GM21526 (cell line): ENCODE data around the gene B9D1.

ENCODE experiments used
- ATAC-seq: cut with Tn5 transposase; IDR thresholded peaks from one replicate; pipeline ENCODE4 v1.9.1; 2021; ENCODE audit warnings: moderate library complexity; ENCODE audit not compliant: unreplicated experiment, low FRiP score

Gene B9D1

DNA sequence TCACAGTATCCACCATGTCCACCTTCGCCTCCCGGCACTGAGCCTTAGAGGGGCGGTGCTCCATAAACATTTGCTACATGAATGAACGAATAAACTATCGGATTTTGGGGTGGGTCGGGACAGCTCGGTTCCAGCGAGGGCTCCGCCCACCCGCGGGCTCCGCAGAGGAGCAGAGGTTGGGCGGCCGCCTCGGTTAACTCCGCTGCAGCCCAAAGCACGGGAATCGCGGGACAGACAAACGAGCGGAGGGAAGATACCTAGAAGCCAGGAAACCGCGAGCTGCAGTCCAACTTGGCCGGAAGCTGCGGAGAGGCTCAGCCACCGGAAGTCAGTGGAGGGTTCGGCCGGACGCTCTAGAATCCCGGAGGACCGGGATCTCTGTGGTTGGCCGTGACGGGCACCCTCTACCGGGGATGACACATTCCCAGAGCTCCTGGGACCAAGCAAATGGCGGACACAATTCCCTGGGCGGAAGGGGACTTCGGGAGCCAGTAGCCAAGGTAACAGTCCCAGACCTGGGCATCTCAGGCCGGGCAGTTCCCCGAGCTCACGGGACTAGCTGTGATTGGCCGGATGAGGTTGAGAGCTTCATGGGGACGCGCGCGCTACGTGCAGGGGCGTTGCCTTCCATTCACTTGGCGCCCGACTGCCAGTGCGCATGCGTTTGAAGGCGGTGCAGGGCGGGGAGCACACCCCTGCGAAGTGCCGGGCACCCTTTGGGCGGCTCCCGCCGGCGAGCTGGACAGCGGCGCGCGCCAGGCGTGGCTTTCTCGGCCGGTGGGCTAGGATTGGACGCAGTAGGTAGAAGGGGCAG, 15.3 kb upstream of the B9D1 start:
- ATAC-seq = peak; percentile 87

GRCh38 chr17:19376811-19377210, 14.3 kb upstream of the B9D1 start:
- ATAC-seq = no peak

DNA sequence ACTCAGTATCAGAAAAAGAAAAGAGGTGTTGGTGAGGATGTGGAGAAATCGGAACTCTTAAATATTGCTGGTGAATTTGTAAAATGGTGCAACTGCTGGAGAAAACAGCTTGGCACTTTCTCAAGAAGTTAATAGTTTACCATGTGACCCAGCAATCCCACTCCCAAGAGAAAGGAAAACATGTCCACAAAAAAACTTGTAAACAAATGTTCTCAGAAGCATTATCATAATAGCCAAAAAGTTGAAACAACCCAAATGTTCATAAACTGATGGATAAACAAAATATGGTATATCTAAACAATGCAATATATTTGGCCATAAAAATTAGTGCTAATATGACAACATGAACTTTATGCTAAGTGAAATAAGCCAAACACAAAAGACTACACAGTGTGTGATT, 13.2 kb upstream of the B9D1 start:
- ATAC-seq = no peak

DNA sequence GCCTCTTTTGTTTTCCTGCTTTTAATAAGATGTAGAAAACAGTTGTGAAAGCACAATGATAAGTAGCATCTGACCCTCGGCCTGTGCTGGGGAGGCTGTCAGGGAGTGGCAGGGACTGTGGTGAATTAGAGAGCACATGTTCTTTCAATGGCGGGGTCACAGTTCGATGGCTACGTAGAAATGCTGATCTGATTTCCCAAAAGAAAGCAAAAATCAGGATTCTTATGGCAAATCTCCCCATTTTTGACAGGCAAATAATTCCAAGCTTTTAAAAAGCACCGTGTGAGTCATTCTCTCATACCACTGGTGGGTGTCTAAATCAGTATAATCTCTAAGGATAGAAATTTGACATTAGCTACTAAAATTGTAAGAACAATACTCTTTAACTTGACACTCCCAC, 11.6 kb upstream of the B9D1 start:
- ATAC-seq = no peak

GRCh38 chr17:19372866-19373504, 10.5 kb upstream of the B9D1 start:
- no peak for ATAC-seq

GRCh38 chr17:19372439-19372838, 9.9 kb upstream of the B9D1 start:
- no peak for ATAC-seq

DNA sequence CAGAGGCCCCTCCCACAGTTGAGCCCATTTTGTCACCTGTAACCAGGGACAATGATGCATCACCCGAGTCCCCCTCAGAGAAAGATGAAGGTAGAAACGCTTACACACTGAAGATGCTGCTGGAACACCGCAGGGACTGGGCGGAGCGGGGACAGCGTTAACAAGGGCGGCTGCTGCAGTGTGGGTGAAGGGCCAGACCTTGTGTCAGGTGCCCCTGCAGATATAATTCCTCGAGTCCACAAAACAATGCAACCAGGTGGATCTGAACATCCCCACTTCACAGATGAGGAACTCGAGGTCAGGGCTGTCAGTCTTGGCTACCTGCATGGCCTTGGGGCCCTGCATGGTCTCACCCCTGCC, 9.5 kb upstream of the B9D1 start:
- no peak for ATAC-seq

GRCh38 chr17:19371259-19372010, 8.9 kb upstream of the B9D1 start:
- ATAC-seq = no peak

GRCh38 chr17:19370493-19370960, 8.0 kb upstream of the B9D1 start:
- no peak for ATAC-seq

- no peak for ATAC-seq
Measured at GRCh38 chr17:19369846-19370492, 7.4 kb upstream of the B9D1 start.

DNA sequence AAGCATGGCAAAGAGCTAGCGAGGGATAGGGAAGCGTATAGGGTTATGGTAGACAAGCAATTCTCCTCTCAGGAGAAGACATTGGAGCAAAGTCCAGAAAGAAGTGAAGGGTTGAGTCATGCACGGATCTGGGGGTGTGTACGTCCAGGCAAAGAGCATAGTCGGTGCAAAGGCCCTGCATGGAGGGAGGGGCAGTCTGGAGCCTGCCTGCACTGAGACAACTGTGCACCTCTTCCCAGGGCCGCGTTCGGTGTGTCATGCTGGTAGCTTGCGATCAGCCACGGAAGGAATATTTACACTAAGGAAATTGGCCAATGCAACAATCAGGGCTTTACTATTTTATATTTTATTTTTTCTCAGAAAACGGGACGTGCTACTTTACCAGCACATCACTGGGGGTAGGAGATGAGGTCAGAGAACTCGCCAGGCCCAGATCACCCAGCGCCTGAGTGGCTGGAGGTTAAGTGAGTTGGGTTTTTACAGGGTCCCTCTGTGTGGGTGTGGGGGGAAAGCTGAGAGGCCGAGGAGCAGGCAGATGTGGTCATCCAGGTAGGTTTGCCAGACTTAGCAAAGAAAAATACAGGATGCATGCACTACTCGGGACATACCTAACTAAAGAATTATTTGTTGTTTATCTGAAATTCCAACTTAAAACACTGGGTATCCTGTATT, 6.7 kb upstream of the B9D1 start:
- ATAC-seq = no peak

- ATAC-seq = no peak
Measured at GRCh38 chr17:19368229-19368628, 5.7 kb upstream of the B9D1 start.

DNA sequence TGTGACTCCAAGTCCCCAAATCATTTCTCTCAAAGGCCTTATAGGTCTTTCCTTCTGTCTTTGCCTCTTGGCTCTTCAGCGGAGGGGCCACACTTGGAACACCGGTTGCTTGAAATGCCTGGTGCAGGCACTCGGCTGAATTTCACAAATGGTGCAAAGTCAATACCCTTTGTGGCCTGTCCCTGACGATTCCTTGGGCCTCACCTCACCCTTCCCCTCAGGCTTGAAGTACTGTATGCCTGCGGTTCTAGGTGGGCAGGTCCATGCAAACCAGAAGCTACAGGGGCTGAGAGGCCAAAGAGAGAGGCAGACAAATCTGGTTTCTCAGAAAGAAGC, 4.1 kb upstream of the B9D1 start:
- ATAC-seq = no peak

GRCh38 chr17:19365833-19366636, 3.5 kb upstream of the B9D1 start:
- no peak for ATAC-seq

GRCh38 chr17:19365499-19365817, 2.9 kb upstream of the B9D1 start:
- ATAC-seq = no peak

DNA sequence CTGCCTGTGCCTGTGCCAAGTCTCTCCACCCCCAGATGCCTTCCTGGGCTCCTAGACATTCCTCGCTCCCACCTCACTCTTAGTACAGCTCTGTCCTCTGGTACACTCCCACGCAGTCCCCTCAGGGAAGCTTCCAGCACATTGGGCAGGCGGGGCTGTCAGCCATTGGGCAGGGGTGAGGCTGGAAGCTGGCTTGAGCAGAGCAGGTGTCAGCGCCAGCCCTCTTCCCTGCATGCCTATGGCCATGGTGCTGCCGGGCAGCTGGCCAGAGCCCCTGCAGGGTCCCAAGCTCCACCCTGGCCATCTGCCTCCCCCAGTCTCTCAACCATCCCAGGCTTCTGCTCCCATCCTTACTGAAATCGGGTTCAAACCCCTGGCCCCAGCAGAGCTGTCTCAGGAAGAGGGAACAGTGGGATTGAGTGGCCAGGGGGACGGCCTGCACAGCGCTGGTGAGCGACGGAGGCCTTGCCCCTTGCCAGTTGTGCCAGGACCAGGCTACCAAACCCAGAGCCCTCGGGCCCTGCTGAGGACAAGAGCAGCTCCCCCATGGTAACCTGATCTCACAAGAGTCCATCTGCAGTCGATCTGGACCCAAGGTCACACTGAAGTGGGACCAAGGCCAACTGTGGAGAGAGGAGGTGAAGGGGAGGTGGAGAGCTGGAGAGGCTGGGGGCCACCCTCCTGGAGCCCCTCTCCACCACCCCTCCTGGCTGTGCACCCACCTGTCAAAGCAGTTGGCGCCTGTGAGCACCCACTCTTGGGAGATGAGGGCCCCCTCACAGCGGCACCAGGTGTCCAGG, 2.4 kb upstream of the B9D1 start:
- ATAC-seq = no peak

DNA sequence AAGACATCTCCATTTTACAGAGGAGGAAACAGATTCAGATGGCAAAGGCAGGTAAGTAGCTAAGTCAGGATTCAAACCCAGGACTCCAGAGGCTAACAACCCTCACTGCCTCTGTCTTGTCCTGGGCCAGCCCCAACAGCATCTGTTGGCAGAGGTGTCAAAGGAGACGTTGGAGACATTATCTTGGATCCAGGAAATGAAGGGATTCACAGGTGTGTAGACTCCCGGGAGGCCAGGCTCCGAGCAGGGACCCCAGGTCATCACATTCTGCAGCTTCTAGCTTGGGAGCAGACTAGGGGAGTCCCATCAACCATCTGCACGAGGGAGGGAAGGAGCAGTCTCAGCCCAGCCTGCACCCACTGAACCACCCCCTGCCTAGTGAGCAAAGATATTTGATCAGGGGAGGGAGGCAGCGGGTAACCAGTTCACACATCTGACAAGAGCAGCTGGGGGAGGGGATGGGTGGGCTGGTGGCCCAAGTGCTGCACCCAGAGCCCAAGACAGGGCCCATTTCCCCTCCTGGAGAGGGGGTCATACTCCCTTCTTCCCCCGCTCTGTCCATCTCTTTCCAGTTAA, 1.0 kb upstream of the B9D1 start:
- ATAC-seq = no peak

DNA sequence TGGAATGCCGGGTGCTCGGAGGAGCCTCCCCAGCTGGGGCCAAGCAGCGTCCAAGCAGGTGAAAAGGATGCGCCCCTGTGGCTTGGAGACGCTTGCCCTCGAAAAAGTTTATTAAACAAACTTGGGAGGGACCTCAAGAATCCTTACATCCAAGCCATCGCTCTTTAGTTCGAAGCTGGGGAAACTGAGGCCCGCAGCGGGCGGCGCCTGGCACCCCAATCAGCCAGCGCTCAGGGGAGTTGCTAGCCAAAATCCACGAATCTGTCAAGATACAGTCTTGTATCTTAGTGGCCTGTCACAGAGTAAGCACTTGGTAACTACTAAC, 553 bp upstream of the B9D1 start:
- no peak for ATAC-seq

GRCh38 chr17:19361944-19362276, 613 bp downstream of the B9D1 start:
- ATAC-seq = no peak
